Breast epithelium (tissue), 4 donors: ENCODE measurements around the gene UNC45A. TPM values are rescaled to one million over a fixed set of nuclear protein-coding genes. Genes with fewer than 3 reads are reported as not detected.

Source experiments
- DNase-seq, 2 donors: peaks; one replicate each; pipeline ENCODE4 v3.0.0-alpha.2; 2019; ENCODE audit warnings: low spot score in 2 of 2
- H3K27ac ChIP-seq, 2 donors: fragments of 200-600 bp; sonication (generic) in 1 of 2; one replicate each; pipeline ENCODE4 v1.5.1; 2016 to 2019; ENCODE audit warnings: mild to moderate bottlenecking in 1 of 2
- H3K27me3 ChIP-seq, 2 donors: fragments of 200-600 bp; sonication (generic) in 1 of 2; one replicate each; pipeline versions ENCODE4 v1.5.1 to v1.6.0; 2017 to 2019; ENCODE audit warnings: control low read depth in 1 of 2, mild to moderate bottlenecking in 1 of 2
- H3K36me3 ChIP-seq: fragments of 200-600 bp; one replicate; pipeline ENCODE4 v1.5.1; 2019
- H3K4me1 ChIP-seq, 2 donors: fragments of 200-600 bp; sonication (generic); one replicate each; pipeline ENCODE4 v1.5.1; 2016 to 2019; ENCODE audit warnings: control low read depth in 1 of 2
- H3K4me3 ChIP-seq, 3 donors: fragments of 200-600 bp; sonication (generic); 1 replicate in 2 of 3; 2 replicates in 1 of 3; pipeline ENCODE4 v1.5.1; 2016 to 2019; ENCODE audit warnings: mild to moderate bottlenecking in 3 of 3, moderate library complexity in 2 of 3
- H3K9me3 ChIP-seq, 2 donors: fragments of 200-600 bp; sonication (generic) in 1 of 2; one replicate each; pipeline ENCODE4 v1.5.1; 2016 to 2019; ENCODE audit warnings: control low read depth in 1 of 2
- CTCF ChIP-seq, 3 donors: fragments of 450-650 bp; IDR thresholded peaks; one replicate each; pipeline ENCODE4 v1.5.1; 2016 to 2017; ENCODE audit warnings: antibody characterized with exemption in 3 of 3, mild to moderate bottlenecking in 3 of 3, moderate library complexity in 3 of 3
- POLR2A ChIP-seq: fragments of 450-650 bp; IDR thresholded peaks from one replicate; pipeline ENCODE4 v1.6.1; 2016; ENCODE audit warnings: antibody characterized with exemption, mild to moderate bottlenecking, moderate library complexity
- POLR2AphosphoS5 ChIP-seq, 3 donors: sonication (generic); formaldehyde crosslinking; IDR thresholded peaks; one replicate each; pipeline ENCODE4 v1.6.1; 2017; ENCODE audit warnings: antibody characterized with exemption in 3 of 3
- intact Hi-C: fragments of 100-400 bp; cut with DNase I; formaldehyde crosslinking; loops from one replicate; pipeline ENCODE4 v1.15.1; 2023; ENCODE audit warnings: low total_unique reads
- total RNA-seq, 3 donors: library from RNA; depleted of rRNA; stranded (reverse); fragments of >200 nt; gene quantifications; one replicate each; pipeline ENCODE4 v1.1.0, GENCODE V29; 2016

Gene UNC45A
- total RNA-seq, 3 donors from 2014 or later, result 52.4 to 65.0 (median 59.8) TPM

GRCh38 chr15:90959894-90960293 is 24.8 kb downstream of the UNC45A start:
- Histone ChIP-seq H3K9me3 (no peaks in the 10 kb centered on the region), H3K27me3 (no peaks in the 10 kb centered on the region), H3K4me1 (peaks cover 3 to 8% of the 10 kb centered on the region in 2 donors), H3K4me3 (no peak overlapping the region), H3K27ac (no peak overlapping the region), H3K36me3 (no peaks in the 10 kb centered on the region)
- intact Hi-C loops, result loop anchor here (5.0 kb wide), 1 partner anchor 307 kb away; no protein-coding TSS in a partner anchor
- no peak for DNase-seq
- TF ChIP-seq CTCF (IDR thresholded peaks at IDR 0.05) (no peak), POLR2AphosphoS5 (IDR thresholded peaks at IDR 0.05) (no peak), POLR2A (no peak)

GRCh38 chr15:90960298-90961091 is 25.4 kb downstream of the UNC45A start:
- no peak for DNase-seq
- H3K36me3 ChIP-seq, result no peaks in the 10 kb centered on the region
- no peaks in the 10 kb centered on the region for H3K9me3 ChIP-seq
- no peak overlapping the region for H3K4me3 ChIP-seq
- peaks cover 3 to 8% of the 10 kb centered on the region in 2 donors for H3K4me1 ChIP-seq
- peak overlapping the region in 1 of 2 donors; percentile 29 for H3K27ac ChIP-seq
- intact Hi-C loops, result no loop called here
- H3K27me3 ChIP-seq, result no peaks in the 10 kb centered on the region
- TF ChIP-seq POLR2AphosphoS5 (IDR thresholded peaks at IDR 0.05) (no peak), POLR2A (no peak), CTCF (IDR thresholded peaks at IDR 0.05) (no peak)

GRCh38 chr15:90962021-90962420 is 26.9 kb downstream of the UNC45A start:
- intact Hi-C loops, result no loop called here
- Histone ChIP-seq H3K27me3 (no peaks in the 10 kb centered on the region), H3K4me3 (no peak overlapping the region), H3K36me3 (no peaks in the 10 kb centered on the region), H3K27ac (no peak overlapping the region), H3K9me3 (no peaks in the 10 kb centered on the region), H3K4me1 (peaks cover 0 to 3% of the 10 kb centered on the region in 2 donors)
- TF ChIP-seq POLR2A (no peak), POLR2AphosphoS5 (IDR thresholded peaks at IDR 0.05) (no peak), CTCF (IDR thresholded peaks at IDR 0.05) (no peak)
- no peak for DNase-seq

GRCh38 chr15:90966262-90966661 is 31.2 kb downstream of the UNC45A start:
- no peak for DNase-seq
- TF ChIP-seq POLR2A, result no peak
- TF ChIP-seq POLR2AphosphoS5 (IDR thresholded peaks at IDR 0.05), result no peak
- no peak for TF ChIP-seq CTCF (IDR thresholded peaks at IDR 0.05)
- Histone ChIP-seq H3K27ac (no peak overlapping the region), H3K4me3 (no peak overlapping the region), H3K9me3 (no peaks in the 10 kb centered on the region), H3K4me1 (no peaks in the 10 kb centered on the region), H3K27me3 (no peaks in the 10 kb centered on the region), H3K36me3 (no peaks in the 10 kb centered on the region)
- intact Hi-C loops, result no loop called here

DNA sequence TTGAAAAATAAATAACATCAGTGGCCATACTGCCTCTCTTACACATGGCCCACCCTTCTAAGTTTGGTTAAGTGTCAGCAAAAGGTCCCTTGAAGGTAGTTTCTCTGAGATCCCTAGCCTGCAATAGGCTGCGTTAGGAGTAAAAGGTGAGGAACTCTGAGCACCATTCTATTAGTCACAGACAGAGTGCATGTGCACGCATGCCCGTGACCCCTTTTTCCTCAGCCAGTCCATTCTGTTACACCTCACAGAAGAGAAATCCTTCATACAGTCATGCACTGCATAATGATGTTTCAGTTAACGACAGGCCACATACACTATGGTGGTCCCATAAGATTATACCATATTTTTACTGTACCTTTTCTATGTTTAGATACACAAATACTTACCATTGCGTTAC is 32.1 kb downstream of the UNC45A start:
- TF ChIP-seq POLR2A (no peak), POLR2AphosphoS5 (IDR thresholded peaks at IDR 0.05) (no peak), CTCF (IDR thresholded peaks at IDR 0.05) (no peak)
- Histone ChIP-seq H3K9me3 (no peaks in the 10 kb centered on the region), H3K36me3 (no peaks in the 10 kb centered on the region), H3K4me3 (no peak overlapping the region), H3K27ac (no peak overlapping the region), H3K27me3 (no peaks in the 10 kb centered on the region), H3K4me1 (no peaks in the 10 kb centered on the region)
- intact Hi-C loops, result no loop called here
- no peak for DNase-seq
